ENCODE measurements around the gene SMG1. TPM values are rescaled to one million over a fixed set of nuclear protein-coding genes. Genes with fewer than 3 reads are reported as not detected.
"Not testable (repeated sequence)": the region's sequence is repeated elsewhere in the genome, so short reads cannot be mapped to it uniquely, and the experiment has no call there.

The SMG1 gene
- total RNA-seq, 1 donor from 2014 or later = 42.5 TPM

- DNase-seq = no peak
- intact Hi-C loops (cut with micrococcal nuclease) = no loop called here
- ATAC-seq = no peak
Measured at GRCh38 chr16:18937390-18937789, 11.2 kb upstream of the SMG1 start.

GRCh38 chr16:18936727-18937340, 10.6 kb upstream of the SMG1 start:
- intact Hi-C loops (cut with micrococcal nuclease) = no loop called here
- ATAC-seq (no peak), DNase-seq (no peak)

GRCh38 chr16:18933501-18933900, 7.3 kb upstream of the SMG1 start:
- DNase-seq = no peak
- intact Hi-C loops (cut with micrococcal nuclease) = no loop called here
- ATAC-seq = no peak

DNA sequence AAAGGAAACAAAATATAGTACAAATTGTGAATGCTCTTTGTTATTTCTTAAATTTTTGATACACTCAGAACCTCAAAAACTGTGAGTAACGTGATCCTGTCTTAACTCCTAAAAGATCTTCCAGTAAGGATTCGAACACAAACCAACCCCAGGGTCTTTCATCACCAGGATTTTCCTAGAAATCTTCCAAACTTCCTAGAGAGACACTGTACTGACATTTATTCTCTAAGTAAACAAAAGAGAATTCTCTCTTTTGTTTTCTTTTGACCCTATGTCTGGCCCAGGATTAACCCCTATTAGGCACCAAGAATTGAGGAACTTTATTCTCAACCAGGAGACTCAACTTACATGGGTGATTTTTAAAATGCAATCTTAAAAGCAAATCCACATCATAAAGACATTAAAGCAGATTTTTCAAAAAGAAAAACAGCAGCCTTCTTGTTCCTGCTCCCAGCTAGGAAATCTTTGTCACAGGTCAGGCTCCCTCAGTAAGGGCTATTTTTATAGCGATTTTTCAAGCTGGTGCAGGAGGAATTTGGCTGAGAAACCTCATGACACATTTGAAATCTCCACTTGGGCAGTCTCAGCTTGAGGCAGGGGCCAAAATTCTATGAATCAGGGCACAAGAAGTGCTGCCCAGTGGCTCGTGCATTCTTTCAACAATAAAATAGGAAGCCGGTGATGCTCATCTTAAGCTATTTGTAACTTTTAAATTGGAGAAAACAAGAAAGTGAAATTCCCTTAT, 6.2 kb upstream of the SMG1 start:
- ATAC-seq (peak; percentile 80), DNase-seq (no peak)
- intact Hi-C loops (cut with micrococcal nuclease) = no loop called here

DNA sequence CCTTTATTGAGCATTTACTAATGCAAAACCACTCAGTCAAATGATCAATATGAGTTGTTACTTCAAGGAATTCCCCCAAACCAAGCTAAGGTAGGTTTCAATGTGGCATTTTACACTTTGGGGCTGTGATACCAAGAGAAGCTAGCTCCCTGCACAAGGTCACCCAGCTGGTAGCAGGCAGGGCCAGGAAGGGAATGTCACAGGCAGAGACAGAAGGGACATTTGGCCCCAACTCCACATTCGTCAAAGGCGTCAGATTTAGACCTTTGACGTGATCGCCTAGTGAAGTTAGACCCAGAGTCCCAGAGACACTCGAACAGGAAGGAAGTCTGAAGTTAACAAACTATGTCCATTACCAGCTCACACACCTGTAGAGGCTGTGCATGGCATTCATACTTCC, 5.5 kb upstream of the SMG1 start:
- intact Hi-C loops (cut with micrococcal nuclease) = no loop called here
- peak; percentile 93 for ATAC-seq
- peak; percentile 69 for DNase-seq

- ATAC-seq; DNase-seq; intact Hi-C loops (cut with micrococcal nuclease): not testable (repeated sequence)
Measured at GRCh38 chr16:18930095-18930494, 3.9 kb upstream of the SMG1 start.

DNA sequence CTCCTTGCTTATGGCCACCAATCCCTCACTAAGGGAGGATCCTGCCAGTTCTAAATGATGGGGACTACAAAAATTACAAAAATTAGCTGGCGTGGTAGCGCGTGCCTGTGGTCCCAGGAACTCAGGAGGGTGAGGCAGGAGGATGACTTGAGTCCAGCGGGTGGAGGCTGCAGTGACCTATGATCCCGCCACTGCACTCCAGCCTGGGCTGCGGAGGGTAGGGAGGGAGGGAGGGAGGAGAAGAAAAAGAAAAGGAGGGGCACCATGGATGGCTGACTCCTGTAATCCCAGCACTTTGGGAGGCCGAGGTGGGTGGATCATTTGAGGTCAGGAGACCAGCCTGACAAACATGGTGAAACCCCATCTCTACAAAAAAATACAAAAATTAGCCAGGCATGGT, 1.9 kb upstream of the SMG1 start:
- DNase-seq; intact Hi-C loops (cut with micrococcal nuclease); ATAC-seq: not testable (repeated sequence)

DNA sequence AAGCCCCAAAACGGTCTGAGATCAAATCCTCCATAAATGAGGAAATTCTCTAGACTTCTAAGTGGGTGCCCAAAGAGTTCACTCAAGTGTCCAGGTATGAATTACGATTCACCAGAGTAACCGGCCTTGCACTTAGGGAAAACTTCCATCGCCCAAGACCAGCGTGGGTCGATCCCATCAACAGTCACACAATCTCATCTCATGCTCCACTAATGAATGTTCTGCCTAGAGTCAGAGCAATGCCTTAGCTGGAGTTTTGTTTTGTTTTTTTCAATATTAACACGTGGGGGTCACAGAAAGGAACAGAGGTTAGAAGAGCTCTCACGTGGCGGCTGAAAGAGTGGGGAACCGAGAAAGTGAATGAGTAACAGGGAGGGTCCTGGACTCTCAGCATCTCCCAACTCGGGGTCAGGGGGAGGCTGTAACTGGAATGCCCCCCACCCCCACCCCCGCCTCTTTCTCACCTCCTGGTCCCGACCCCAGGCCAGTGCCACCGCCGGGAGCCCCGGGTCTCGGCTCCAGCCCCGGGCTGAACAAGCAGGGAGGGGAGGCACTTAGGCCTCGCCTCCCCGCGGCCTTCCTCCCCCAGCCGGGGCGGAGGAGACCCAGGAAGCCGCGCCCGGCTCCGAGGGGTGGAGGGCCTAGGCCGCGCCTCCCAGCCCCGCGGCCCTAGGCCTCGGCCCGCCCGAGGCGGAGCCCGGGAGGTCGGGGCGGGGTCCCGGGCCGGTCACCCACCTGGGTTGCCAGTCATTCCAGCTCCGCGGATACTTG, 808 bp downstream of the SMG1 start:
- ATAC-seq (peak; percentile 75), DNase-seq (peak; percentile 71)
- intact Hi-C loops (cut with micrococcal nuclease) = not testable (repeated sequence)

GRCh38 chr16:18923935-18924334, 2.3 kb downstream of the SMG1 start:
- intact Hi-C loops (cut with micrococcal nuclease); ATAC-seq; DNase-seq: not testable (repeated sequence)

DNA sequence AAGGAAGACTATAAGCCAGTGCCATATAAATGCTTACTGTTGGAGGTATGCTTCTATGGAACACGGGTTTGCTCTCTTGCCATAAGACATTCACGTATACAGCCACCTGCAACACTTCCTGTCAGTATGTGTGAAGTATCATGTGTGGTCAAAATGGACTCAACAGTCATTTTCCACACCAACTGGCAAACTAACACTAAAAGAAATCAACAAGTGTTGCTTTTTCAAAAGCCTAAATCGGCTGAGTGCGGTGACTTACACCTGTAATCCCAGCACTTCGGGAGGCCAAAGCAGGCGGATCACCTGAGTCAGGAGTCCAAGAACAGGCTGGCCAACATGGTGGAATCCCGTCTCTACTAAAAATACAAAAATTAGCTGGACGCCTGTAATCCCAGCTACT, 3.1 kb downstream of the SMG1 start:
- ATAC-seq; DNase-seq; intact Hi-C loops (cut with micrococcal nuclease): not testable (repeated sequence)

- intact Hi-C loops (cut with micrococcal nuclease); ATAC-seq; DNase-seq: not testable (repeated sequence)
Measured at GRCh38 chr16:18909585-18909984, 16.6 kb downstream of the SMG1 start.

DNA sequence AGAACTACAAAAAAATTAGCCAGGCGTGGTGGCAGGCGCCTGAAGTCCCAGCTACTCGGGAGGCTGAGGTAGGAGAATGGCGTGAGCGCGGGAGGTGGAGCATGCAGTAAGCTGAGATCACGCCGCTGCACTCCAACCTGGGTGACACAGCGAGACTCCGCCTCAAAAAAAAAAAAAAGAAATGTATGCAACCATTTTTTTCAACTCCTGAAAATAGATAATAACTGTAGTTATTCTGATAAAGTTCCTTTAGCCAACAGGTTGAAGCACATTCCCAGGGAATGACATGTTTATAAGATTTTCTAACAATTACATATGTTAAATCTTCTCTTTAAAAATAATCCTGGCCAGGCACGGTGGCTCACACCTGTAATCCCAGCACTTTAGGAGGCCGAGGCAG, 17.5 kb downstream of the SMG1 start:
- ATAC-seq; intact Hi-C loops (cut with micrococcal nuclease); DNase-seq: not testable (repeated sequence)

DNA sequence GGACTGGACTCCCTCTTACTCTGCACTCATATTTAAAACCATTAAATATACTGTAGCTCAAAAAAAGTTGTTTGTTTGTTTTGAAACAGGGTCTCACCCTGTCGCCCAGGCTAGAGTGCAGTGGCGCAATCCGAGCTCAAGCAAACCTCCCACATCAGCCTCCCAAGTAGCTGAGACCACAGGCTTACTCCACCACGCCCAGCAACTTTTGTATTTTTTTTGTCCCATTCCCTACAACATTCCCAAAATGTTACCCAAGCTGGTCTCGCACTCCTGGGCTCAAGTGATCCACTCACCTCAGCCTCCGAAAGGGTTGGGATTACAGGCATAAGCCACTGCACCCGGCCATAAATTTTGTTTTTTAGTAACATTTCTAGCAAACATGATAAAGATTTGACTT, 23.4 kb downstream of the SMG1 start:
- DNase-seq; intact Hi-C loops (cut with micrococcal nuclease); ATAC-seq: not testable (repeated sequence)

GRCh38 chr16:18902044-18902443, 24.2 kb downstream of the SMG1 start:
- ATAC-seq; intact Hi-C loops (cut with micrococcal nuclease); DNase-seq: not testable (repeated sequence)

DNA sequence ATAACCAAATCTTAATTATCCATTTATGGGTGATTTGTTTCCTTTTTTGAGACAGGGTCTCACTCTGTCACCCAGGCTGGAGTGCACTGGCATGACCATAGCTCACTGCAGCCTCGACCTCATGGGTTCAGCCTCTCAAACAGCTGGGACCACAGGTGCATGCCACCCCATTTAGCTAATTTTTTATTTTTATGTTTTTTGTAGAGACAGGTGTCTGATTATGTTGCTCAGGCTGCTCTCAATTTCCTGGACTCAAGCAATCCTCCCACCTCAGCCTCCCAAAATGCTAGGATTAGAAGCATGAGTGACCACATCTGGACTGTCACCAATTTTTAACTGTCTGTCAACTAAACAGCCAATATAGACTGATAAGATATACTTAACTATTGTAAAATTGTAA, 25.0 kb downstream of the SMG1 start:
- intact Hi-C loops (cut with micrococcal nuclease); DNase-seq: not testable (repeated sequence)

DNA sequence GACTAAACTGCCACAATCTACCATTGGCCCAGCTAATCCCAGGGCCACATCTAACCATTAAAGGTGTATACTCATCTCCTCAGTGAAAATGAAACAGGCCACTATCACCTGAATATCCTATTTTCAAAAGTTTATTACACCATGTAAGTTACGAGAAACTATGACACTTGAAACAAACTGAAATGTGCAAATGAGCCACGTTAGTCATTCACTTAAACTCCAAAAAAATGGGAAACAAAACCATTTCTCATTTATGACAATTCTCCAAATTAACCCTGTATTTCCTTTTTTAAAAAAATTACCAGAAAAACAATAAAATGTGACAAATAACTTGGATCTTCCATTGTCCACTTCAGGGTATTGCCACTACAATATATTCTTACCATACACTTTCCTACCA, 41.8 kb downstream of the SMG1 start:
- ATAC-seq; intact Hi-C loops (cut with micrococcal nuclease); DNase-seq: not testable (repeated sequence)

More for the DNA sequence above, 25.0 kb downstream of the SMG1 start:
- not testable (repeated sequence) for ATAC-seq

- DNase-seq; ATAC-seq; intact Hi-C loops (cut with micrococcal nuclease): not testable (repeated sequence)
Measured at GRCh38 chr16:18877734-18878133, 48.5 kb downstream of the SMG1 start.

- DNase-seq; ATAC-seq; intact Hi-C loops (cut with micrococcal nuclease): not testable (repeated sequence)
Measured at GRCh38 chr16:18877259-18877658, 48.9 kb downstream of the SMG1 start.

- ATAC-seq; intact Hi-C loops (cut with micrococcal nuclease): not testable (repeated sequence)
Measured at GRCh38 chr16:18876301-18876700, 49.9 kb downstream of the SMG1 start.

More at GRCh38 chr16:18876301-18876700, 49.9 kb downstream of the SMG1 start:
- not testable (repeated sequence) for DNase-seq
